Measurements from ENCODE around the gene CCDC81.
"Not testable (repeated sequence)": the region's sequence is repeated elsewhere in the genome, so short reads cannot be mapped to it uniquely, and the experiment has no call there.

CCDC81 gene

GRCh38 chr11:86388198-86388597 is 13.5 kb downstream of the CCDC81 start:
- no peak for DNase-seq (ENCODE audit: low spot score)

- no peak for DNase-seq (ENCODE audit: low spot score)
These were observed 15.8 kb downstream of the CCDC81 start for GRCh38 chr11:86390487-86390886.

GRCh38 chr11:86395061-86395551 is 20.4 kb downstream of the CCDC81 start:
- peak; percentile 20 for DNase-seq (ENCODE audit: low spot score)

- peak; percentile 68 for DNase-seq (ENCODE audit: low spot score)
These were observed 21.7 kb downstream of the CCDC81 start for GRCh38 chr11:86396396-86396795.

GRCh38 chr11:86397351-86397750 is 22.7 kb downstream of the CCDC81 start:
- no peak for DNase-seq (ENCODE audit: low spot score)

GRCh38 chr11:86398106-86398505 is 23.4 kb downstream of the CCDC81 start:
- DNase-seq (ENCODE audit: low spot score), result no peak

- no peak for DNase-seq (ENCODE audit: low spot score)
These were observed 28.8 kb downstream of the CCDC81 start for GRCh38 chr11:86403458-86403857.

GRCh38 chr11:86408845-86409244 is 34.2 kb downstream of the CCDC81 start:
- no peak for DNase-seq (ENCODE audit: low spot score)

- DNase-seq (ENCODE audit: low spot score), result no peak
These were observed 39.3 kb downstream of the CCDC81 start for GRCh38 chr11:86414032-86414431.

- no peak for DNase-seq (ENCODE audit: low spot score)
These were observed 40.3 kb downstream of the CCDC81 start for GRCh38 chr11:86415026-86415425.

GRCh38 chr11:86416494-86416893 is 41.8 kb downstream of the CCDC81 start:
- DNase-seq (ENCODE audit: low spot score), result no peak

- not testable (repeated sequence) for DNase-seq (ENCODE audit: low spot score)
These were observed 42.3 kb downstream of the CCDC81 start for GRCh38 chr11:86416951-86417350.

- no peak for DNase-seq (ENCODE audit: low spot score)
These were observed 43.4 kb downstream of the CCDC81 start for GRCh38 chr11:86418106-86418505.

GRCh38 chr11:86418513-86418912 is 43.8 kb downstream of the CCDC81 start:
- no peak for DNase-seq (ENCODE audit: low spot score)

- DNase-seq (ENCODE audit: low spot score), result no peak
These were observed 44.2 kb downstream of the CCDC81 start for GRCh38 chr11:86418917-86419316.

- DNase-seq (ENCODE audit: low spot score), result no peak
These were observed 47.3 kb downstream of the CCDC81 start for GRCh38 chr11:86421946-86422345.

GRCh38 chr11:86422371-86422770 is 47.7 kb downstream of the CCDC81 start:
- DNase-seq (ENCODE audit: low spot score), result no peak

- DNase-seq (ENCODE audit: low spot score), result not testable (repeated sequence)
These were observed 48.8 kb downstream of the CCDC81 start for GRCh38 chr11:86423488-86423887.

- no peak for DNase-seq (ENCODE audit: low spot score)
These were observed 52.8 kb downstream of the CCDC81 start for GRCh38 chr11:86427441-86427840.

GRCh38 chr11:86431258-86431657 is 56.6 kb downstream of the CCDC81 start:
- no peak for DNase-seq (ENCODE audit: low spot score)

GRCh38 chr11:86433361-86434095 is 58.8 kb downstream of the CCDC81 start:
- not testable (repeated sequence) for DNase-seq (ENCODE audit: low spot score)

- DNase-seq (ENCODE audit: low spot score), result no peak
These were observed 61.0 kb downstream of the CCDC81 start for GRCh38 chr11:86435711-86436110.

GRCh38 chr11:86438685-86439084 is 64.0 kb downstream of the CCDC81 start:
- DNase-seq (ENCODE audit: low spot score), result peak; percentile 16

GRCh38 chr11:86440305-86440716 is 65.6 kb downstream of the CCDC81 start:
- DNase-seq (ENCODE audit: low spot score), result peak; percentile 38
